ACHN (cell line): ENCODE measurements around the gene ACSS1.
"Not testable (repeated sequence)": the region's sequence is repeated elsewhere in the genome, so short reads cannot be mapped to it uniquely, and the experiment has no call there.

Experiments
- DNase-seq: peaks from one replicate; pipeline ENCODE4 v3.0.0-alpha.2; 2015
- in situ Hi-C: cut with HindIII; loops from 2 replicates; pipeline ENCODE4 v1.10.0; 2017; ENCODE audit warnings: low sequenced_read_pairs, low pct_ligation_motif_present, low pct_unique_long_range_greater_than_20kb

Gene ACSS1

GRCh38 chr20:25006431-25007167 is 51.3 kb downstream of the ACSS1 start:
- no peak for DNase-seq
- in situ Hi-C loops: no loop called here

DNA sequence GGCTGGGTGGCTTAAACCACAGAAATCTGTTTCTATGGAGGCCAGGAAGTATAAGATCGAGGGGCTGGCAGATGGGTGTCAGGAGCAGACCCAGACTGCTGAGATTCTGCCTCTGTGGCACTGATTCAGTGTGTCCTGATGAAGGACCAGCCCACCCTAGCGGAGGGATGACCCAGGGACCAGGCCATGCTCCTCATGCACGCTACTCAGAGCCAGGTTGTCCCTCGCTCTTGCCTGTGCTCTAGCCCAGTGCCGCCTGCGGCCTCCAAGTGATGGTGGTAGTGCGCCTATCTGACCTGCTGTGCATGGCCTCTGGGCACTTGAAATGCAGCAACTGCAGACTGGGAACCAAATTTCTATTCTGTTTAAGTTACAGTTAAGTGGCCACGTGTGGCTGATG is 52.3 kb downstream of the ACSS1 start:
- DNase-seq: no peak
- in situ Hi-C loops: no loop called here

GRCh38 chr20:25005220-25005619 is 52.7 kb downstream of the ACSS1 start:
- in situ Hi-C loops: no loop called here
- DNase-seq: peak; percentile 44

- in situ Hi-C loops: no loop called here
- no peak for DNase-seq
Observed at GRCh38 chr20:25003002-25003401, 54.9 kb downstream of the ACSS1 start.

DNA sequence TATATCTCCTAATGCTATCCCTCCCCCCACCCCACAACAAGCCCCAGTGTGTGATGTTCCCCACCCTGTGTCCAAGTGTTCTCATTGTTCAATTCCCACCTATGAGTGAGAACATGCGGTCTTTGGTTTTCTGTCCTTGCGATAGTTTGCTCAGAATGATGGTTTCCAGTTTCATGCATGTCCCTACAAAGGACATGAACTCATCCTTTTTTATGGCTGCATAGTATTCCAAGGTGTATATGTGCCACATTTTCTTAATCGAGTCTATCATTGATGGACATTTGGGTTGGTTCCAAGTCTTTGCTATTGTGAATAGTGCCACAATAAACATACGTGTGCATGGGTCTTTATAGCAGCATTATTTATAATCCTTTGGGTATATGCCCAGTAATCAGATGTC is 56.6 kb downstream of the ACSS1 start:
- DNase-seq, in situ Hi-C loops: not testable (repeated sequence)

GRCh38 chr20:25000268-25000801 is 57.6 kb downstream of the ACSS1 start:
- DNase-seq: no peak

DNA sequence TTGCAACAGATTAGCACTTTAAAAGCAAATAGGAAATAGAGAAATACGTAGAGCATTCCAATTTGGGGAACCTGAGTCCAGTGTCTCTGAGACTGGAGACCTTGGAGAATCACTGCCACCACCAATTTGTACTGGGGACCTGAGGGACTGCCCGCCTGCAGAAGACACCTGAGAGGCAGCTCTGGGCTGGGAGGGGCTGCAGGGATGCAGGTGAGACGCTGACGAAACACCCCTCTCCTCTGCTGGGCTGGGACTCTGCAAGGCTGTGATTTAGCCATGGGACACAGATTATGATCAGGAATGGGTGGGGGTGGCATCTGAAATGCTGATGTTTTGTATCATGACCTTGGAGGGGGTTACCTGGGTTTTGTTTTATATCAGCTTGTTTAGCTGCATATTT is 58.4 kb downstream of the ACSS1 start:
- in situ Hi-C loops: no loop called here
- no peak for DNase-seq

More at GRCh38 chr20:25000268-25000801, 57.6 kb downstream of the ACSS1 start:
- in situ Hi-C loops: no loop called here

GRCh38 chr20:24998631-24999445 is 59.1 kb downstream of the ACSS1 start:
- no peak for DNase-seq
- in situ Hi-C loops: no loop called here

- DNase-seq: no peak
- in situ Hi-C loops: no loop called here
Observed at GRCh38 chr20:24998121-24998520, 59.8 kb downstream of the ACSS1 start.

- in situ Hi-C loops: no loop called here
- DNase-seq: no peak
Observed at GRCh38 chr20:24996449-24997377, 61.2 kb downstream of the ACSS1 start.

DNA sequence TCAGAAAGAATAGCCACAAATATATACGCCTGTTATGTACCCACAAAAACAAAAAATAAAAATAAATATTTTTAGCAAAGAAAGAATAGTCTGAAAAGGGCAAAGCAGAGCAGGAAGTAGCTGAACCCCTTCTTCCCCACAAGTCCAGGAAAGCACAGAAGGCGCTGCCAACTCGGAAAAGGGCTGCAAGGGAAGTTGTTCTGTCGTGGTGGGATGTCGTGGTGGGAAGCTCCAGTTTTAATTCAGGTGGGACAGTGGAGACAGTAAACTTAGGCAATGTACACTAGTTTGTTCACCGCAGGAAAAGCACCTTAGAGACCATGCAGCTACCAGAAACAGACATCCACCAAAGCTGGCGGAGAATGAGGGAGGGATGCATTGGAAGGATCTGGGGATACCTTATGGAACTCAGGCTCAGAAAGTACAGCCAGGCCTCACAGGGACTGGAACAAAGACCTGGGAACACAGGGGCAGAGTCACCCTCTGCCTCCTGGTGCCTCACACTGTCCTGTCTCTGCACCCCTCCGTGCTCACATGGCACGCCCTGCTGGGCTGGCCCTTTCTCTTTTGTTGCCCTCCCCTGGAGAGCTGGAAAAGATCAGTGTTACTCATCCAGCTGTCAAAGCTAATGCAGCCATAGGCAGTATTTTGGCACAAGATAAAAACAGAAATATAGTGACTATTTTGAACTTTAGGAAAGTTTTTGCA is 62.0 kb downstream of the ACSS1 start:
- in situ Hi-C loops: no loop called here
- DNase-seq: no peak

DNA sequence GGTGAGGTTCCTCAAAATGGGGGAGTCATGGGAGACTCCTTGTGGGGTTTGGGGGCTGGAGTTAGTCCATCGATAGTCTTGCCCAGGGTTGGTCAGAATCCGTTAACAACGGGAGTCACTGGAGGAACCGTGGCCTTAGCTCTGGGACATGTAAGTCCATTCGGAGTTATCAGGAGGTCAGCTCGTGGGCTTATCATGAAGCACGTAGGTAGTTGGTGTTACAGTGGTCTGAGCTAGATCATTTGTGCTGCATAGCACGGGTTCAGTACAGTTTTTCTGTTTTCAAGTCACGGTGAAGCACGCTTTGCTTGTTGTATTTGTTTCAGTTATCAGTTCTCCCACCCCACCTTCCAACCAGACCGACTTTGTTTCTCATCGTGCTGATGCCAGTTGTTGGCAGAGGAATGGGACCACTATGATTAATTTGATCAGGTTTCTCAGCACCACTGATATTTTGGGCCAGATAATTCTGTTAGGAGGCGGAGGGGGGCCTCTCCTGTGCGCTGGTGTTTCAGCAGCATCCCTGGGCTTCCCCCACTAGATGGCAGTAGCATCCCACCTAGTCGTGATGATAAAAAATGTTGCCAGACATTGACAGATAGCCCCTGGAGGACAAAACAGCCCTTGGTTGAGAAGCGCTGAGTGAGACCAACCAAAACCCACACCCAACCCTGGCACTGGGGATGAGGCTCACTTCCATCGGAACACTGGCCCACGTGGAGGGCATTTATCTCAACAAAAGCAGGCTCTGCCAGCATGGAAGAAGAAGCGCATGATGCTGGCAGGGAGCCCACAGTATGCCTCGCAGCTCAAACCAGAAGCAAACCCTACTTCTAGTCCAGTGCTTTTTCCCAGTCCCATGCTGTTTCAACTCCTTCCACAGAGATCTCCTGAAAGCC is 63.2 kb downstream of the ACSS1 start:
- in situ Hi-C loops: no loop called here
- peak; percentile 67 for DNase-seq

DNA sequence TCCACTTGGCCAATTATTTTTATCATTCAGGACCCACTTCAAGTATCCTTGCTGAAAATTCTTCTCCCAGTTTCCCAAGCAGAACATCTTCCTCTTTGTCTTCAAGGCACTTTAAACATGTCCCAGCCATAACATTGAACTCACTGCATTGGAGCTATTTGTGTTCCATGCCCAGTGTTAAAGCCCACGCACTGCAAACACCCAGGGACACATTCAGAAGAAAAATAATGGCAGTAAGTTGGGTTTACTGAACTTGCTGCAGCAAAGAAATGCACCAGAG is 63.8 kb downstream of the ACSS1 start:
- in situ Hi-C loops: no loop called here
- no peak for DNase-seq

DNA sequence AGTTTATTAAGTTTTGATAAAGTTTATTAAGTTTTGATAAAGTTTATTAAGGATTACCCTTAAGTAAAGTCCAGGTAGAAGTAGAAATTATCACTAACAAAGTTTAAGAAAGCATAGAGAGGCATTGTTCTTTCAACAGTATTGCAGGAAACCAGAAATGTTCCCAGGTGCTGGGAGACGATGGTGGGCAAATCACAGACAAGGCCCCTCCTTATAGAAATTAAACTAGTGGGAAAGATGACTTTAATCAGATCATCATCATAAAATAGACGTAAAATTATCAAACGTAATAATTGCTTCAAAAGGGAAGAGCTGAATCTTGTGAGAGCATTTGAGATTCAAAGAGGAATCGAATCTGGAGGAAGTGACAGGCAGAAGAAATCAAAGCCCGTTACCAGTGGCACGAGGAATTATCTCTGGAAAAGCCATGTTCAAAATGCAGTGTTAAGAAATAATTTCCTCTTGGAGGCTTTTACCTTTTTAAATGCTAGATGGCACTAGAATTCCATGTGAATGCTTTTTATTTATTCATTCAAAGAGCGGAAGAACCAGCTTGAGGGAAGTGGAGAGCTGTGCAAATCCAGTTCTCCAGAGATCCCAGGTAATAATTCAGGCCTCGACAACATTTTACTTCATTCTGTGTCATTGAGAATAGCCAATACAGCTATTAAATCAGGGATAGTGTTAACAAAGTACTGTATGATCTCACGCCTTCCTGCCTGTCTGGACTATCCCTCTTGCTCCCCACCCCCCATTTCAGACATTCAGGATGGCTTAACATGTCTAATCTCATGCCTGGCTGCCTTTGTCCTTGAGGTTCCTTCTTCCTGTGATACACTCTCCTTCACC is 64.4 kb downstream of the ACSS1 start:
- in situ Hi-C loops: no loop called here
- peak; percentile 62 for DNase-seq

- in situ Hi-C loops: no loop called here
- DNase-seq: peak; percentile 89
Observed at GRCh38 chr20:24992487-24993205, 65.3 kb downstream of the ACSS1 start, which contains the start of gene APMAP. TSS of gene APMAP (minus strand) at chr20:24992751. CDS start at chr20:24992688, 63 bp downstream.
